HS-5 (cell line): ENCODE data around the gene EML6.

ENCODE experiments used
- DNase-seq: peaks from one replicate; pipeline ENCODE4 v3.0.0-alpha.2; 2012; ENCODE audit warnings: low read depth

EML6 gene

DNA sequence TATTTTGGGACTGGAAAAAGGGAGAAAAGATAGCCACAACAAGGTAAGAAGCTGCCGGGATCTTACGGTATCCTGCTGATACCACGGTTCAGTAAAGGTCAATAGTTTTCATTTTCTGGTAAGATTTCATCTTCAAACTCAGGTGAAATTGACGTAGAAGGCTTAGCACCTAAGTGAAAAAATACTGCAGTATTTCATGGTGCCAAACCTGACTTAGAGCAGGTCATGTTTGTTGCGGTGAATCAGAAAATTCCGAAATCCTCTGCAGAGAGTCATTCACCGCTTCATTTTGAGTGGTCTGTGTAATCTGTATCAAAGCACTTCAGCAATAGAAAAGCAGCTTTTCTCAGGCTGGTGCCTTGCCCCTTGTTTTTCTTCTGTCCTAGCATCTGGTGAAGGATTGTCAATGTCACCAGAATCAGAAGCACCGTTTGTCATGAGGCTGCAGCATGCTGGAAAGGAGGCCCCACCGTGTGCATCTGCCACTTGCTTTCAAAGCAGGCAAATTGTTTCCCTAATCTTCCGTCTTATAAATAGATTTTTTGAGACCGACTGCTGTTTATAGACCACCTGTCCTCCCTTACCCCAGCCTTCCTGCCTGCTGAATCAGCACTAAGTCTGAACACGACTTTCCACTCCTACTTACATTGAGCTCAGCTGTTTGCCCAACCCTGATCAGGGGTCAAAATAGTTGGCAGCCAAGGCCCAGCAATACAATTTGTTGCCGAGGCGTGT, 156.3 kb downstream of the EML6 start:
- no peak for DNase-seq

DNA sequence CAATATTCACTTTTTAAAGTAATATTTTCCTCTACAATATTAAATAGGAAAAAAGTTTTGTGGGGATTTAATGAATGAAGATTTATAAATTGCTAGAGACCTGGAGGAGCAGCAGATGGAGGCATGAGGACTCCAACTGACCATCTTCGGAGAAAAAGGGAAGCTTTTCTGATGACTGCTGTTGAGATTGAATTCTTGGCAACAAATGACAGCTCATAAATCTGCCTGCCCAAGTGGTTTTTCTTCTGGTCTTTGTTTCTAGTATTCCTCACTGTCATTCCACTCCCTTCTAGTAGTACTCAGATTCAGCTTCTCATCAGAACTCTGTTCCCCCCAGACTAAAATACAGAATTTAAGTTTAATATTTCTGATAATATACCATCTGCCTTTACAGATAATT, 157.0 kb downstream of the EML6 start:
- no peak for DNase-seq

DNA sequence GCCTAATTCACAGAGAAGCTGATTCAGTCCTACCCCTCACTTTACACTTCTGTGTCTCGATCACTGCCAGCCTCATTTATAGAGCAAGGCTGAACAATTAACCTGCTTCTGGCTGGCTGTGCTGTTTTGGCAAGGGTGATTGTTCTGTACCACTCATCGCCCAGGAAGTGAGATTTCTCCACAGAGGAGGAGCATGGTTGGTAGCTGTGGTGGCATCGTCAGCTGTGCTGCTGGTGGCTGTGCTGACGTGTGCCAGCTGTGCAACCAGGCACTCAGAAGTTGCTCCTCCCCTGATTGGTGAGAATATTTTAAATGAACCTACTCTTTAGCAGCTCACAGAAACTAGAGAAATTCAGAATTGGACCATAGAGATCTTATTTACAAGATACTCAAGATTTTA, 158.3 kb downstream of the EML6 start:
- DNase-seq, result no peak

DNA sequence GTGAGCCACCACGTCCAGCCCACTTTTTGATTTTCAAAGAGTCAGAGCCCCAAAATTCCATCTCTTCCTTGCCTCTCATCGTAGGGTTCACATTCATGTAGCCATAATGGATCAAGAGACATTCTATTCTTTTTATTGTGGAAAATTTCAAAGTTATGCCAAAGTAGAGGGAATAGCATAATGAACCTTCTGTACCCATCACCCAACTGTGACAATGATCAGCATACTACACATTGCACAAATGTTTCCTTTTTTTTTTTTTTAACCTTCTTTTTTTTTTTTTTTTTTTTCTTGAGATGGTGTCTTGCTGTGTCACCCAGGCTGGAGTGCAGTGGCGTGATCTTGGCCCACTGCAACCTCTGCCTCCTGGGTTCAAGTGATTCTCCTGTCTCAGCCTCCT, 162.4 kb downstream of the EML6 start:
- no peak for DNase-seq

DNA sequence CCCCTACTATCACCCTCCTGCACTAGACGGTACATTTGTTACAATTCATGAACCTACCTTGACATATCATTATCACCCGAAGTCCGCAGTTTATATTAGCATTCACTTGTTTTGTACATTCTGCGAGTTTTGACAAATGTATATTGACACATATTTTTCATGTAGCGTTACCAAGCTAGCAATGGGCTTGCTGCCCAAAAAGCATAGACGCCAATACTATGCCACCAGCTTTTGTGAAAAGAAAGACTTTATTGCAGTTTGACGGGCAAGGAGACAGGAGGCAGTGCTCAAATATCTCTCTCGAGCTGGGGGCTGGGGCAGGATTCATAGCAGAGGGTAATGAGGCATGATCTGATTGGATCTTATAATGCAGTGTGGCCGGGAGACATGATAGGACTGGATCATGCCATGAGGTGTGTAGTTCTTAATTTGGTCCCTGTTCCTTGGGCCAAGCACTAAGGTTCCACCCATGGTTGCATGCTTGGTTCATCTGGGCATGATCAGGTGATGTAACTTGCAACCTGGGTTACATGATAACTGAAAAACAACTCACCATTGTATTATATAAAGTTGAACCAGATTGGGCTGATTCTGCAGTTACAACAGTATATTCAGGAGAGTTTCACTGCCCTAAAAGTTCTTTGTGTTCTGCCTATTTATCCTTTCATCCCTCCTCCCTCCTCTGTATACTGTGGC, 164.5 kb downstream of the EML6 start:
- DNase-seq, result no peak

DNA sequence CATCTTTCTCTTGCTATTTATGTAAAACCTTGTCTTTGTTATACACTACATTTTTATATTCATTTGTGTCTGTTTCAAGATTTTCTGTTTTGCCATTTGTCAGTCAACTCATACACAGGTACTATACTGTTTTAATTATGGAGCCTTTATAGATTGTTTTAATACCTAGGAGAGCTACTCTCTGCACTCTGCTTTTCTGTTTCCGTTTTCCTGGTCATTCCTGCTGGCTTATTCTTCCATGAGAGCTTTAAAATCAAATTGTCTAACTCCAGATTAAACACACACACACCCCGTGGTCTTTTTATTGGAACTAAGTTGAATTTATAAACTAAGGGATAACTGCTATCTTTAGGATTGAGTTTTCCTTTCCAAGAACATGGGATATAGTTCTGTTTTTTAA, 165.6 kb downstream of the EML6 start:
- no peak for DNase-seq

DNA sequence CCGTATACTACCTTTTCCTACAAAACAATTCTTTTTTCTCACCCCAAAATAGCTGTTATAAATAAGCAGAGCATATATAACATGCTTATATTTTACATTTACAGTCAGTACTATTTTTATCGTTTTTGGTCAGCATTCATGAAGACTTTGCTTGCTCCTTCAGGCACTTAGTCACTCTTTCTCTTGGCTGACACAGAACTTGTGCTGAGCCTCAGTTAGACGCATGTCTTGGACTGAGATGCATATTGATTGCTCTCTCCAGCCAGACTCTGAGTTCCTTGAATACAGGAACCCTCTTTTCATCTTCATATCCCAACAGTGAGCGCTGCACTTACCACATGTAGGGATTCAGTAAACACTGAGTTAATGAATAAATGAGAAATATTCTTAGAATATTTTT, 168.4 kb downstream of the EML6 start:
- no peak for DNase-seq

DNA sequence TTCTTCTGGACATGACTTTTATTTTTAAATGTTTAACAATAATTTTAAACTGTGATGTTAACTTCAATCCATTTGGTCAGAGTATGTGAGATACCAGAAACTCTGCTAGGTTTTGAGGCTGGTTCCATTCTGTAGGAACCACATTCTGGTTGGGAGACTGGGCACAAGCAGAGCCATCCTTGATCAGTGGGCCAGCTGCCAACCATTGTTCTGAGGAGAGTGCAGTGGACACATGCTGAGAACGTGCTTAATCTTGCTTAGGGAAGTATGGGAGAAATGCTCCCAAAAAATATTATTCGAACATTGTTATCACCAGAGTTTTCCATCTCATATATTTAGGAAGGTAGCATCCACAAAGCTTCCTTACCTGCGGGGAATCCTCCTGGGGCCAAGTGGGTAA, 171.0 kb downstream of the EML6 start:
- DNase-seq, result no peak

DNA sequence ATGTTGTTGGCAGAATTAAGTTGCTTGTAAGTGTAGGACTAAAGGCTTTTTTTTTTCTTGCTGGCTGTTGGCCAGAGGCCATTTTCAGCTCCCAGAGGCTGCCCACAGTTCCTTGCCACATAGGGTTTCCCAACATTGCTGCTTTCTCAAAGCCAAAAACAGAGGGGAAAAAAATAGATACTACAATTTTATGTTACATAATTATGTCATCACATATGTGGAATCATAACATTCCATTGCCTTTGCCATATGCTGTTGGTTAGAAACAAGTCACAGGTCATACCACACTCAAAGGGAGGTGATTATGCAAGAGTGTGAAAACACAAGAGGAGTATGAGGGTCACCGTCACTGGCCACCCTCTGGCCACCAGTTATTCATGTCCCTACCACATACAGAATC, 172.3 kb downstream of the EML6 start:
- DNase-seq, result peak; percentile 68

DNA sequence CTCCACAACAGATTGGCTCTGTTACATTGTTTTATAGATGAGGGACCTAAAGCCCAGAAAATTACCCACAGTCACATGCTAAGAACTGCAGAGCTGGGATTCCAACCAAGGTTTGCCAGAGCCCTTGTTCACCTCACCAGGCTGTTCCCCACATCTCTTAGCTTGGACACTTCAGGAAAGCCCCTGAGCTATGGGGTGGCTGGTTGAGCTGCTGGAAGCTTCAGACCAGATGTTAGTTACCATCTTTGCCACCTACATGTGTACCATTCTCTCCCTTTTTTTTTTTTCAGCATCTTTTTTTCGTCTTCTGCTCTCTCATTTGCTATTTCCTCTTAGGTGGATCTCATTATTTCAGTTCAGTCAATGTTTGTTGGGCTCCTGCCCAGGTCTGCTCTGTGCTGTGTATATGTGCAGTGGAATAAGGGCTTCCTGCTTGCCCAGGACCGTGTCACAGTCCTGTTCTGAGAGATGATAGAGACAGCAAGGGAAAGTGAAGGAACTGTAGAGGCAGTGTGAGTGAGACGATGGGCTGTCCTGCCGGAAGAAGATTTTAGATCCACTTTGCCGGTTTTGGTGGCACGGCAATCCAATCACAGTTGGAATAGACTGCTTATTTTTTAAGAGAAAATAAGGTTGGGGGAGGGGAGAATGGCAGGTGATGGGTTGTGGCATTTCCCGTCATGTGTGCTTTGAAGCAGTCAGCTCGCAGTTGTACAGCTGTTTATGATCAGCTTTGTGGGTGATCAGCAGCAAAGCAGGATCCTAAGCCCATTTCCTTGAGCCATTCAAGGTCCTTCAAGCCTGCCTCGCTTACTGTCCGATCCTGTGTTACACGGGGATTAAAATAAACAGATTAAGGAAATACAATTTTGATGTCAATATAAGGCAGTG, 174.2 kb downstream of the EML6 start:
- no peak for DNase-seq

DNA sequence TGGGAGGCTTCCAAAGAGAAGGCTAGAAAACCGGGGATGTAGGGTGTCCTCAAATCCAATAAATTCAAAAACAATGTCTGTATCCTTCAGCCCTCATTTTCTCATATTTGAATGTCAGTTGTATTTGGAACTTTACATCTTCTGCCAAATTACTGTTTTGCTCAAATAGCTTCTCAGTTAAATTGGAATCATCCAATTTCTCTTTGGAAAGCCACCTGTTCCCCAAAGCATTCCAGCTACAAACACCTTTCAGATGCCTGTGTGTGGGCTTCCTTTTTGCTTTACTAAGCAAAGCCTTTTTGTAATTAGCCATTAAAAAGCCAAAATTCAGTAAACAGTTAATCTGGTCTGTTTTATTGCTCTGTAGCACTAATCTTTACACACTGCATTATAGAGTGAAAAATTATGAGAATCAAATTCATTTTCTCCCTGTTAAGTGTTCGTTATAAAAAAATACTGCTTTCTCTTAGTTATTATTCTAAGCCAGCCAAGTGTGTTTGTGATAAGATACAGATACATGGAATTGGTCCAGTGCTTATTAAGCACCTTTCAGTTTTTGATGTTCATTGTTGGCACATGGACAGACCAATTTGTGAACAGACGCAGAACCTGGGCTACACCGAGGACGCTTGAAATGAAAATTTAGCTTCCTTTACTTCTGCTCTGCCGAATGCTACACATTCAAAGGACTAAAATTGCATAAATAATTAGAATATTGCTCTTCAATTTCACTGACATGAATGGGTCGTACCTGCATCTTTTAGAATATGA, 175.2 kb downstream of the EML6 start:
- DNase-seq, result no peak

DNA sequence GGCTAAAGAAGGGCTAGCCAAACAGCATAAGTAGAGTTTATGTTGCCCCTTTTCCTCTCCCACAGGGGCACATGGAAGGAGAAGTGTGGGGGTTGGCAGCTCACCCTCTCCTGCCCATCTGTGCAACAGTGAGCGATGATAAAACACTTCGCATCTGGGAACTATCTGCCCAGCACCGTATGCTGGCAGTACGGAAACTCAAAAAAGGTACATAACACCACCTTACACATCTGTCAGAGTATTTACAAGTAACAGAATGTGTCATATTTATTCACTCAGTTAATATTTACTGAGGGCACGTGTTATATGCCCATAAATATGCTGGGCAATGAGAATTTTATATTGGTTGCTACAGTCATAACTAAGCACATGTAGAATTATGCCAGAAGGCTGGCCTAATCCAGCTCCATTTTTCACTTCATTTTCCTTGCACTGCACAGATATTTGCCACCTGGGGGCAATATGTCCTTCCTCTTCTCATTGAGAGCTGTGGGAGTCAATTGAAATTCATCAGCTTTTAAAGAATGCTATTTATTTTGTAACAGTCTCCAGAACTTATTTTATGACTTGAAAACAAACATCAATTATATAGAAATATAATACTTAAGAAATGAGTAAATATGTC, 176.2 kb downstream of the EML6 start:
- DNase-seq, result no peak

DNA sequence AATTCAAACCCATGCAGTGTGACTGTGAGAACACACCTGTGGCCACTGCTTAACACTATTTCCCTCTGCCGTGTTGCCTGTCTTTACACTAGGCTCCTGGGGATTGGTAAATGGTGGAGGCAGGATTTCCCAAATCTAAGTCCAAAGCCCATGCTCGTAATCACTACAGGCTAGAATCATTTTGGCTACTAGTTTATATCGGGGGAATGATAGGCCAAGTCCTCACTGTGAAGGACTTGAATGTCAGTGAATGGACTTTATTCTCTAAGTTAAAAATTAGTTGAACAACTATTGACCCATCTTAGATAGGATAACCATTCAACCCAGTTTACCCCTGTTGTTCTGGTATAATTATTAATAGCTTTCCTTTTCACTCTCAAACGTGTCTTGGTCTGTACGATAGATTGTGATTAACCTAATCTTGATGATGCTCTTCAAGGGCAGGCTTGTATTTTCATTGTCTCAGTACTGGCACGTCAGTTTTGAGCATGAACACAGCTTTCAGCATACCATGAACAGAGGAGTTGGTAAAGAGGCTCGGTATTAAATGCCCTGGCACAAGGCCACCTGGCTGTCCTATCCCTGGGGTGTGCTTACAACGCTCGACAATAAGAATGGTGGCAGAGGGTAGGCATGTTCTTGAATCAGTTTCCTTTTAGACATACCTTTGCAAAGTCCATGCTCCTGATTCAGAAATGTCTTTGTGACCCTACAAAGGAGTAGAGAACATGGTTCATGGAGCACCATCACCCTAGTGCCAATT, 177.9 kb downstream of the EML6 start:
- no peak for DNase-seq

DNA sequence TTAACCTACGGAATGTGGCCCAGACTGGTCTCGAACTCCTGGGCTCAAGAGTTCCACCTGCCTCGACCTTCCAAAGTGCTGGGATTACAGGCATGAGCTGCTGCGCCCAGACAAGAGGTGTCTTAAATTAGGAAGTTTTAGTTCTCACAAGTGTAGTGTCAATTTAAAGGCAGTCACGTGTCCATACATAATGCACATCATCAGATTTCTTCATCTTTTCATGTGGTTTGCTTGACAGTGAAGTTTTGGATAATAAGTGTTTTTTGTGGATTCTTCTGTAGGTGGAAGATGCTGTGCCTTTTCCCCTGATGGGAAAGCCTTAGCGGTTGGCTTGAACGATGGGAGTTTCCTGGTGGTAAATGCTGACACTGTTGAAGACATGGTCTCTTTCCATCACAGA, 179.3 kb downstream of the EML6 start:
- DNase-seq, result no peak

DNA sequence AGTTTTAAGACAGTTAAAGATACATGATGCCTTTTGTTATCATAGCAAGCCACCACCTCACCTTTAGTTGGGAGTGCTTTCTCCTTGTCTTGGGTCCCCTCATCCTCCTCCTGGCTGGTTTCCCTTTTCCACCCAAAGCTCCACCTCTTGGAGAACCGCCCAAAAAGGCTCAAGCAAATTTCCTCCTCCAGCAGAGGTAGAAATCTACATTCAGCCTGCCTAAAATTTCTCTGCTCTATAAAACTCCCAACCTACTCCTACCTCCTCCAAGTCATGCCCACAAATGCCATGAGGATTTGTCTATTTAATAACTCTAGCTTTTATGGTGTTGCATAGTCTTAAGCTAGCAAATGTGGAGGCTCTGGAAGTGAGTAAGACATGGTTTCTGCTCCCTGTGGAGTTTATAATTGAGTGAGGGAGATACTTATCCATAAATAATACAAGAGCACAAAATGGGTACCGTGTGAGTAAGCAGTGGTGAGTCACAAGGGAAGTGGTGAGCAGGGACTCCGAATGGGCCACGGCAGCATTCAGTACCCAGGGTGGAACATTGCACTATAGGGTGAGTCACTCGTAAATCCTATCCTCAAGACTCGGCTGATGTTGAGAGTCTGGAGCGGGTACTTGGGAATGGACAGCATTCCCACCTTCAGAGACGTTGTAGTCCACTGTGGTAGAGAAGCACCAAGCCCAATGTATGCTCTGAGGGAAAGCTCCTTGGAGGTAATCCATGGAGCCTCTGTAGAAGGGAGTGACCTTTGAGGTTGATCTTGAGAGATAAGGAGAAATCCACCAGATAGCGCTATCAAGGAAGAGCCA, 180.5 kb downstream of the EML6 start:
- DNase-seq, result peak; percentile 98

DNA sequence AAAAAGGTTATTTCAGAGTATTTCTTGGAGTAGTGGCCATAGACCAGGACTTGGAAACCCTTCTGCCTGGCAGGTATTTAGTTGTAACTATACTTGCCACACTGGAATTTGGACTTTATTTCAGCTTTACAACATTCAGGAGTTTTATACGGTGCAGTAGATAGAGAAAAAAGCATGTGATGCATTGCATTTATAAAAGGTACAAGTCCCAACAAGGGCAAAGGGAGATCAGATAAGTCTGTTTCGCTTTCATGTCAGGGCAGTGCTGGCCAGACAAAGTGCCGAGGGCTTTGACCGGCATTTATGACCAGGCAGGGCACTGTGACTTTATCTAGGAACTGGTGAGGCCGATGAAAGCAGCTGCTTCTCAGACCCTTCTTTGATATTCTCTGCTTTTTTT, 181.4 kb downstream of the EML6 start:
- no peak for DNase-seq

DNA sequence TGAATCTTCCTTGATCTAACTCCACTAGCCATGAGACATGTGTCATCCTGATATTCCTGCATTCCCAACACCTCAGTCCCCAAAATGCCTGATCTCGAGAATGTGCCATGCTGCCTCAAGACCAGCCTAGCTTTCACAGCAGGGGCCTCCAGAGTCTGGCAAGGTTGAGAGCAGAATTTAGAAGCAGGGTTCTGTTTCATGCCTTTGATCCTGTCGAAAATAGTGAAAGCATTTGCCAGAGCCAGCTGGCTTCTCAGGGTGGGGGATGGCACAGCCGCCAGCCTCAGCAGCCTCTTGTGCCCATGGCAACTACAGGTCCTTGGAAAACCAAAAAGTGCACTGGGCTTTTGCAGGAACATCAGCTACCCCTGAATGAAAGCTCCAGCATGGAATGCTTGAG, 183.3 kb downstream of the EML6 start:
- DNase-seq, result no peak

DNA sequence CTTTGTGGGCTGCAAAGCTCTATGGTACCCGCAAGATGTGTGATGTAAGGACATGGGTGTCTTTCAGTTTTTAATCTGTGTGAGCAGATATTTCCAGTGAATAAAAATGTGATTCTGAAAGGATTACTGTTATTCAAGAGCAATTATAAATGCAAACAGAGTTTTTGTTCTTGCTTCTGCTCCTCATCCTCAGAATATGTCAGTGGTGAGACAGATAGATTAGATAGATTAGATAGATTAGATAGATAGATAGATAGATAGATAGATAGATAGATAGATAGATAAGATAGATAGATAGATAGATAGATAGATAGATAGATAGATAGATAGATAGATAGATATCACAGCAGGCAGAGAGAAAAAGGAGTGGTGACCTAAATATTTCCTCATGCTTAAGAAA, 184.2 kb downstream of the EML6 start:
- DNase-seq, result no peak

DNA sequence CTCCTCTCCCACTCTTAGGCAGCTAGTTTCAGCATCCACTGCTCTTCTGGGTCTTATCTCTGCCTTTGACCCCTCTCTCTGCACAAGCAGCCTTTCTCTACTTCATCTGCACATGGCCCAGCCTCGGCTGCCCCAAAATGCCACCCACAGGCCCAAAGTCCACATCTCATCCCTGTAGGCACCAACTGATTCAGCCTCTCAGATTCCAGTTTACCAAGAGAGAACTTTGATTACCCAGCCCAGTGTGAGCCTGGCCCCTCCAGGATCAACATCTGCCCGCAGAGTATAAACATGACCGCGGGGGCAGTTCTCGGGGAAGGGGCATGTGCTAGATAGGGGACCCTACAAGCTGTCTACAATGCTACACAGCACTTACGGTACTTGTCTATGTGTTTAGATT, 185.1 kb downstream of the EML6 start:
- no peak for DNase-seq

DNA sequence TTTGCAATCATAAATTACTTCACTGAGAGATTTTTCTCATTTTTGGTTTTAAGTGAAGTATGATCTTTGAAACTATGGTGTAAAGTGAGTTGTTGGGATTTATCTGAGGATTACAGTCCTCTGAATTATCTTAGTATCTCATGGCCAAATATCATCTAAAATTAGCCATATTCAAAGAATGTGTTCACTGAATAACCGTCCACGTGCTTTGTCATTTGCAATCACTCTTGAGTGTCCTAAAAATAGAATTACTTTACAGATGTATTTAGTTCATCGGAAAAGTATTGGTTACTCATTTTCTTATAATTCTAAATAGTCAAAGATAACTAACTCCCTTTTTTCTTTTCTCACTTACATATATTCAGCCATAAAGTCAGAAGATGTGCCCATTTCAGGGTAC, 185.5 kb downstream of the EML6 start:
- peak; percentile 40 for DNase-seq
